Liver (tissue), 3 donors: Measurements from ENCODE around the gene EGLN1.

Experiments used
- ATF3 ChIP-seq: IDR thresholded peaks from 2 replicates; pipeline ENCODE4 v1.6.1; 2016; ENCODE audit warnings: antibody characterized with exemption
- EGR1 ChIP-seq, 2 donors: IDR thresholded peaks; 2 replicates each; pipeline ENCODE4 v1.6.1; 2016 to 2018; ENCODE audit warnings: antibody characterized with exemption in 2 of 2, low read depth in 2 of 2
- FOXA1 ChIP-seq: IDR thresholded peaks from 2 replicates; pipeline ENCODE4 v1.6.1; 2016; ENCODE audit warnings: antibody characterized with exemption
- JUND ChIP-seq, 2 donors: IDR thresholded peaks; 2 replicates each; pipeline ENCODE4 v1.6.1; 2016; ENCODE audit warnings: antibody characterized with exemption in 2 of 2
- MAX ChIP-seq: IDR thresholded peaks from 2 replicates; pipeline ENCODE4 v1.6.1; 2016; ENCODE audit warnings: antibody characterized with exemption
- NR2F2 ChIP-seq: IDR thresholded peaks from 2 replicates; pipeline ENCODE4 v1.6.1; 2016; ENCODE audit warnings: antibody characterized with exemption
- RAD21 ChIP-seq, 2 donors: IDR thresholded peaks; 2 replicates each; pipeline ENCODE4 v1.6.1; 2016; ENCODE audit warnings: antibody characterized with exemption in 2 of 2, mild to moderate bottlenecking in 2 of 2
- RXRA ChIP-seq, 2 donors: IDR thresholded peaks; 2 replicates each; pipeline ENCODE4 v1.6.1; 2017 to 2018; ENCODE audit warnings: antibody characterized with exemption in 2 of 2, mild to moderate bottlenecking in 1 of 2
- SP1 ChIP-seq: IDR thresholded peaks from 2 replicates; pipeline ENCODE4 v1.6.1; 2018; ENCODE audit warnings: antibody characterized with exemption, mild to moderate bottlenecking
- TAF1 ChIP-seq: conservative IDR thresholded peaks from 2 replicates; pipeline ENCODE4 v1.6.1; 2016; ENCODE audit warnings: antibody characterized with exemption, mild to moderate bottlenecking
- YY1 ChIP-seq: IDR thresholded peaks from 2 replicates; pipeline ENCODE4 v1.6.1; 2016; ENCODE audit warnings: antibody characterized with exemption, mild to moderate bottlenecking
- TF ChIP-seq, protein P1 (sequence below): fragments of 150-350 bp; IDR thresholded peaks from 2 replicates; pipeline ENCODE4 v1.5.1; 2017; ENCODE audit warnings: improper control_type of control experiment, low read depth, low read length; ENCODE audit not compliant: missing input control
- TF ChIP-seq, protein P2 (sequence below): IDR thresholded peaks from 2 replicates; pipeline ENCODE4 v1.6.1; 2016; ENCODE audit warnings: antibody characterized with exemption
- TF ChIP-seq, protein P3 (sequence below): IDR thresholded peaks from 2 replicates; pipeline ENCODE4 v1.6.1; 2016; ENCODE audit warnings: antibody characterized with exemption, mild to moderate bottlenecking
- donor health status: healthy.
- donor health status: healthy.

GRCh38 chr1:231369282-231369681, 52.8 kb downstream of the EGLN1 start:
- TF ChIP-seq, protein P1, sequence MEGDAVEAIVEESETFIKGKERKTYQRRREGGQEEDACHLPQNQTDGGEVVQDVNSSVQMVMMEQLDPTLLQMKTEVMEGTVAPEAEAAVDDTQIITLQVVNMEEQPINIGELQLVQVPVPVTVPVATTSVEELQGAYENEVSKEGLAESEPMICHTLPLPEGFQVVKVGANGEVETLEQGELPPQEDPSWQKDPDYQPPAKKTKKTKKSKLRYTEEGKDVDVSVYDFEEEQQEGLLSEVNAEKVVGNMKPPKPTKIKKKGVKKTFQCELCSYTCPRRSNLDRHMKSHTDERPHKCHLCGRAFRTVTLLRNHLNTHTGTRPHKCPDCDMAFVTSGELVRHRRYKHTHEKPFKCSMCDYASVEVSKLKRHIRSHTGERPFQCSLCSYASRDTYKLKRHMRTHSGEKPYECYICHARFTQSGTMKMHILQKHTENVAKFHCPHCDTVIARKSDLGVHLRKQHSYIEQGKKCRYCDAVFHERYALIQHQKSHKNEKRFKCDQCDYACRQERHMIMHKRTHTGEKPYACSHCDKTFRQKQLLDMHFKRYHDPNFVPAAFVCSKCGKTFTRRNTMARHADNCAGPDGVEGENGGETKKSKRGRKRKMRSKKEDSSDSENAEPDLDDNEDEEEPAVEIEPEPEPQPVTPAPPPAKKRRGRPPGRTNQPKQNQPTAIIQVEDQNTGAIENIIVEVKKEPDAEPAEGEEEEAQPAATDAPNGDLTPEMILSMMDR, result no peak
- TF ChIP-seq EGR1 (IDR thresholded peaks at IDR 0.05; ENCODE audit: low read depth in 2 of 2) (no peak), RXRA (IDR thresholded peaks at IDR 0.05) (no peak), MAX (no peak), RAD21 (IDR thresholded peaks at IDR 0.05) (peak; percentile 66 to 69), ATF3 (no peak), TAF1 (no peak), YY1 (no peak), JUND (IDR thresholded peaks at IDR 0.05) (no peak), SP1 (no peak), FOXA1 (no peak), NR2F2 (no peak)
- TF ChIP-seq, protein P2, sequence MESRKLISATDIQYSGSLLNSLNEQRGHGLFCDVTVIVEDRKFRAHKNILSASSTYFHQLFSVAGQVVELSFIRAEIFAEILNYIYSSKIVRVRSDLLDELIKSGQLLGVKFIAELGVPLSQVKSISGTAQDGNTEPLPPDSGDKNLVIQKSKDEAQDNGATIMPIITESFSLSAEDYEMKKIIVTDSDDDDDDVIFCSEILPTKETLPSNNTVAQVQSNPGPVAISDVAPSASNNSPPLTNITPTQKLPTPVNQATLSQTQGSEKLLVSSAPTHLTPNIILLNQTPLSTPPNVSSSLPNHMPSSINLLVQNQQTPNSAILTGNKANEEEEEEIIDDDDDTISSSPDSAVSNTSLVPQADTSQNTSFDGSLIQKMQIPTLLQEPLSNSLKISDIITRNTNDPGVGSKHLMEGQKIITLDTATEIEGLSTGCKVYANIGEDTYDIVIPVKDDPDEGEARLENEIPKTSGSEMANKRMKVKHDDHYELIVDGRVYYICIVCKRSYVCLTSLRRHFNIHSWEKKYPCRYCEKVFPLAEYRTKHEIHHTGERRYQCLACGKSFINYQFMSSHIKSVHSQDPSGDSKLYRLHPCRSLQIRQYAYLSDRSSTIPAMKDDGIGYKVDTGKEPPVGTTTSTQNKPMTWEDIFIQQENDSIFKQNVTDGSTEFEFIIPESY, result no peak
- TF ChIP-seq, protein P3, sequence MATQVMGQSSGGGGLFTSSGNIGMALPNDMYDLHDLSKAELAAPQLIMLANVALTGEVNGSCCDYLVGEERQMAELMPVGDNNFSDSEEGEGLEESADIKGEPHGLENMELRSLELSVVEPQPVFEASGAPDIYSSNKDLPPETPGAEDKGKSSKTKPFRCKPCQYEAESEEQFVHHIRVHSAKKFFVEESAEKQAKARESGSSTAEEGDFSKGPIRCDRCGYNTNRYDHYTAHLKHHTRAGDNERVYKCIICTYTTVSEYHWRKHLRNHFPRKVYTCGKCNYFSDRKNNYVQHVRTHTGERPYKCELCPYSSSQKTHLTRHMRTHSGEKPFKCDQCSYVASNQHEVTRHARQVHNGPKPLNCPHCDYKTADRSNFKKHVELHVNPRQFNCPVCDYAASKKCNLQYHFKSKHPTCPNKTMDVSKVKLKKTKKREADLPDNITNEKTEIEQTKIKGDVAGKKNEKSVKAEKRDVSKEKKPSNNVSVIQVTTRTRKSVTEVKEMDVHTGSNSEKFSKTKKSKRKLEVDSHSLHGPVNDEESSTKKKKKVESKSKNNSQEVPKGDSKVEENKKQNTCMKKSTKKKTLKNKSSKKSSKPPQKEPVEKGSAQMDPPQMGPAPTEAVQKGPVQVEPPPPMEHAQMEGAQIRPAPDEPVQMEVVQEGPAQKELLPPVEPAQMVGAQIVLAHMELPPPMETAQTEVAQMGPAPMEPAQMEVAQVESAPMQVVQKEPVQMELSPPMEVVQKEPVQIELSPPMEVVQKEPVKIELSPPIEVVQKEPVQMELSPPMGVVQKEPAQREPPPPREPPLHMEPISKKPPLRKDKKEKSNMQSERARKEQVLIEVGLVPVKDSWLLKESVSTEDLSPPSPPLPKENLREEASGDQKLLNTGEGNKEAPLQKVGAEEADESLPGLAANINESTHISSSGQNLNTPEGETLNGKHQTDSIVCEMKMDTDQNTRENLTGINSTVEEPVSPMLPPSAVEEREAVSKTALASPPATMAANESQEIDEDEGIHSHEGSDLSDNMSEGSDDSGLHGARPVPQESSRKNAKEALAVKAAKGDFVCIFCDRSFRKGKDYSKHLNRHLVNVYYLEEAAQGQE, result no peak
